HG02852 (cell line): ENCODE measurements around the gene FOXS1.

ENCODE experiments used
- ATAC-seq: cut with Tn5 transposase; IDR thresholded peaks from one replicate; pipeline ENCODE4 v1.9.1; 2021; ENCODE audit warnings: mild to moderate bottlenecking, moderate library complexity; ENCODE audit not compliant: unreplicated experiment

Gene FOXS1

DNA sequence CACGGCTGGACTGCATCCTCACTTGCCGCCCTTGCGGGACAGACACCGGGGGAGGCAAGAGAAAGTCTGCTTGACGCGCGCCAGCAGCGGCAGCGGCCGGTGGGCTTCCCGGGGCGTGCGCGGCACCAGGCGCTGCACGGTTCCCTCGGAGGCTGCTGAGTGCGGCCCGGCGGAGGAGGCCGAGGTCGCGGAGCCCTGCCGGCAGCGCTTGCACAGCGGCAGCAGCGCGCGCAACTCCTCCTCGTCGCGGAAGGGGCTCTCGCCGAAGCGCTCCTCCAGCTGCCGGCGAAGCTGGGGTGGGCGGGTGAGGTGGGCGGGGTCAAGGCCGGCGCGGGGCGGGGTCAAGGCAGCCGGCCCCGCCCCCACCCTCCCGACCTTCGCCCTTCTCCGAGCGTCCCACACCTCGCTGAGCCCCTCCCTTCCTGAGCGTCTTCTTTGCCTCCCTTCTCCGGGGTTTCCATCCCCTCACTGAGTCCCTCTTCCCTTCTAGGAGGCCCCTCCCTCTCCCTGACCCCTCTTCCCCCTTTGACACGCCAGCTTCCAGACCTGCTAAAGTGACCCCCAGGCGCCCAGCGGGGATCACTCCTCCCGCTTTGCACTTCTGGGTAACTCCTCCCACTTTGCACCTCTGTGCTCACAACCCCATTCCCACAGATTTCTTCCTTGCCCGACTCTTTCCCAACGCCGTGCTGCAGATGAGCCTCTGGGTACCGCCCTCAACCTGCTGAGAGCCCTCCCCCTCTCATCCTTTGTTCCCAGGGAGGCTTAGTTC lies 16.2 kb upstream of the FOXS1 start:
- no peak for ATAC-seq

GRCh38 chr20:31861135-31861384 lies 15.7 kb upstream of the FOXS1 start:
- ATAC-seq: no peak

- no peak for ATAC-seq
Observed at GRCh38 chr20:31860390-31861134, 15.2 kb upstream of the FOXS1 start.

DNA sequence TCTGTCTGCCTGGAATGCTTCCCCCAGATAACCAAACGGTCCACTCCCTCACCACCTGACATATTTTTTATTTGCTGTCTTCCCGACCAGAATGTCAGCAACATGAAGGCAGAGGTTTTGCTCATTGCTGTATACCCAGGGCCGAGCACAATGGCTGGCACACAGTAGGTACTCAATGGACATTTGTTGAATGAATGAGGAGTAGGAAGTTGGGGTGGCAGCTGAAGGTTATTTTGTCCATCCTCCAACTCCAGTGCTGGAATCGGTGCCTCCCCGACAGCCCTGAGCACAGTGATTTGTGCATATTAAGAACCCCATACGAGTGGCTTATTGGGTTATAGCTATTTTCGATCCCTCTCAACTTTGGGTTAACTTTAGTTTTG lies 14.6 kb upstream of the FOXS1 start:
- no peak for ATAC-seq

GRCh38 chr20:31859266-31859997 lies 14.0 kb upstream of the FOXS1 start:
- ATAC-seq: no peak

- no peak for ATAC-seq
Observed at GRCh38 chr20:31858760-31859083, 13.3 kb upstream of the FOXS1 start.

DNA sequence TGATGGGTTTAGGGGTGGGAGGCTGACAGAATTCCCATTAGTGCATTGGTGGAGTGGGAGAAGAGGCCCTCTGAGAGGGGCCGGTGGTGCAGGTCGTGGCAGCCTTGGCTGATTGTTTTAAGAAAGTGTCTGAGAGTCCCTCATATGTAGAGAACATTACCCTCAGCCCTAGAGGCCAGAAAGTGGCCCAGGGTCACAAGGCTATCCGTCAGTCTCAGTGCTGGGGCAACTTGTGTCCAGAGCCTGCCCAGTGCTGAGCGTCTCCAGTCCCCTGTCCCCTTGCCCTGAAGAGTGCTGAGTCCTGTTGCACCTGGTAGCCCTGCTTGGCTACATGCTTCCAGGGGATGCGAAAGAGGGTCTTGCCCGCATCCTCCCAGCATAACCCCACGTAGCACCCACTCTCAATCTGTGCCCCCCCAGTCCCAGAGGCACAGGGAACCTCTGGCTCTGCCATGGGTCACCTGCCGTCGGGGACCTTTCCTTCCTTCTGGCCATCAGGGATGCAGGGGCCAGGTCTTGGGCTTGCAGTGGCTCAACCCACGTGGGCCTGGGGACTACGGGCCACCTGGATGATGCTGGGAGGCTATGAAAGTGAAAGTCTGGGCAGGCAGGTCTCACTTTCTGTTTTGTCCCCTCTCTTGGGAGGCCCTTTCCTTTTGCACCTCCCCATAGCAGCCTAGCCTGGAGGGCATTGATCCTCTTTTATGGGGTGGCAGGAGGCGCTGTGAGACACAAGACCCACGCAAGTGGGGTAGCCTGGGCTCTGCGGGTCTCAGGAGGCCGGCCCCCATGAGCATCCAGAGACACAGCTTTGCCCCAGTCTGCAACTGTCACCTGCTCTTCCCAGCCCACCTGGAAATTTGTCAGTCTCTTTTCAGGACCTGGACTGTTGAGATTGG lies 12.7 kb upstream of the FOXS1 start:
- peak; percentile 73 for ATAC-seq

DNA sequence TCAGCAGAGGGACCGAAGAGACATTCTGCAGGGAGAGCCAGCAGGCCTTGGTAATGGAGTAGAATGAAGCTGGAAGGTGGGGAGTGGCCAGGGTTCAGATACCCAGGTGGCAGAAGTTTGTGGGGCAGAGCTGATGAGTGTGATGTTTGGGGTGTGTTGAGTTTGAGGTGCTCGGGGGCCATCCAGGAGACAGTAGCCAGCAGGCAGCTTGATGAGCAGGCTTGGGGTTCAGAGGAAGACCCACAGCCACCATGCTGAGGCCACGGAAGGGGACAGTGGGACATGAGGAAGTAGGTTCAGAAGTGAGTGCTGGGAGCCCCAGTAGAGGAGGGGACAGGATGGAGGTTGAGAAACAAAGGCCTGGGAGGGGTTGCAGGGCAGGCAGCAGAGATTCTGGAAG lies 11.1 kb upstream of the FOXS1 start:
- ATAC-seq: no peak

GRCh38 chr20:31853481-31853880 lies 8.1 kb upstream of the FOXS1 start:
- ATAC-seq: no peak

DNA sequence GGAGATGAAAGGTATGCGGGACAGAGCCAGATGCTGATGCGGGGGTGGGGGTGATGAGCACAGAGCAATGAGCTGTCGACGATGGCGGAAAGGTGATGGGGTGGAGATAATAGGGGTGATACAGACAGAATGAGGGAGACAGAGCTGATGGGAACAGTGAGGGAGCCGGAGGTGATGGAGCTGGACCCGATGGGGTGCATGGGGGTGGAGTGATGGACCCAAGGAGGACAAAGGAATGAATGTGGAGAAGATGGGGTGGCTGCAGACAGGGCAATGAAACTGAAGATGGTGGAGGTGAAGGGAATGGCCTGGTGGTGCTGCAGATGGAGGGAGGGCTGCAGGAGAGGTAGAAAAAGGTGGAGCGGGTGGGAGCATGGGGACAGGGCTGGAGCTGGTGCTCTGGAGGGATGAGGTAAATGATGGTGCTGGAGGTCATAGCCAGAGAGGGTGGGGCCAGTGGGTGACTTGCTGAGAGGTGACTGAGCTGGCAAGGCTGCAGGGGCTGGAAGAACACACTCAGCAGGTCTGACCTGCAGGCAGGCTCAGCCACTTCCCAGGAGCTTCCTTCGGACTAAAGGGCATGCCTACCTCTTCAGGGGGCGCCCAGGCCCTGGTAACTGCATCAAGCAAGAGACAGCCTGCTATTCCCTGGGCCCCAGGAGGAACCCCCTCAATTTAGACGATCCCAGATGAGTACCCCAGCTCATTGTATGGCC lies 6.0 kb upstream of the FOXS1 start:
- ATAC-seq: no peak

DNA sequence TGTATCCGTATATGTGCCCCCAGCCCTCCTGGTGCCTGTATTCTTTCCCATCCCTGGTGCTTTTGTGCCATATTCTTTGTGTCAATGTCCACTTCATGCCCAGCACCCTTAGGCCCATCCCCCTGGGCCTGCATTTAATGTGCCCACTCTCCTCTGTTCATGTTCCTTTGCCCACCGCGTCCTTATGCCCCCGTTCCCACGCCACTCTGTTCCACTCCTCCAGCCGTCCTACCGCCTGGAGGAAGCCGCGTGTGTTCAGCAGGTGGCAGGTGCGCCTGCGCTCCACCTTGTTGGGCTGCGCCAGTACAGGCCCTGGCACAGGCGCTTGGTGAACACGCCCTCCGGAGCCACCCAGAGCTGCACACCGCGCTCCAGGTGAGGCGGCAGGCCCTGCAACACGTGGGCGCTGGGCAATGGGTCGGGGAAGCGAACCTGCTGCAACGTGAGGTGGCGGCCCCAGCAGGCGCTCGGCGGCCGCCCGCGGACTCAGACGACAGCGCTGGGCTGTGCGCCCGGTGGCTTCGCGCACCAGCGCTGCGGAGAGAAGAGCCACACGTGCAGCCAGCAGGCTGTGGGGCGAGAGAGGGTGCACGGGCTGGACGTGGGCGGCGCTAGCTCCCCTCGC lies 4.0 kb upstream of the FOXS1 start:
- no peak for ATAC-seq

GRCh38 chr20:31848088-31848999 lies 2.9 kb upstream of the FOXS1 start:
- ATAC-seq: no peak

DNA sequence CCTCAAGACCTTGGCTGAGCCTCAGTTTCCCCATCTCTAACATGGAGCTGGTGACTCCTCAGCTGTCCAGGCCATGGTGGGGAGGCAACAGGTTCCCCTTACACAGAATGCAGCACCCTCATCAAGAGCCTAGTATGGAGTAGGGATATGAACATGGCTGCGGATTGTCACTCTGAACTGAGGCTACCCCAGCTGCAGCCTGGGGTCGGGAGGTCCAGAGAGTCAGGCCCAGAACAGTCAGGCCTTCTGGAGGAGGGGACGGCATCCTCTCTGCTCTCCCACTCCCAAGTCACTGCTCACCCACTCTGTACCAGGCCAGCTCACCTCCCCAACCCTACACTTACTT lies 1.4 kb upstream of the FOXS1 start:
- no peak for ATAC-seq

- no peak for ATAC-seq
Observed at GRCh38 chr20:31844737-31845299, 586 bp downstream of the FOXS1 start.

GRCh38 chr20:31843881-31844280 lies 1.5 kb downstream of the FOXS1 start:
- no peak for ATAC-seq

DNA sequence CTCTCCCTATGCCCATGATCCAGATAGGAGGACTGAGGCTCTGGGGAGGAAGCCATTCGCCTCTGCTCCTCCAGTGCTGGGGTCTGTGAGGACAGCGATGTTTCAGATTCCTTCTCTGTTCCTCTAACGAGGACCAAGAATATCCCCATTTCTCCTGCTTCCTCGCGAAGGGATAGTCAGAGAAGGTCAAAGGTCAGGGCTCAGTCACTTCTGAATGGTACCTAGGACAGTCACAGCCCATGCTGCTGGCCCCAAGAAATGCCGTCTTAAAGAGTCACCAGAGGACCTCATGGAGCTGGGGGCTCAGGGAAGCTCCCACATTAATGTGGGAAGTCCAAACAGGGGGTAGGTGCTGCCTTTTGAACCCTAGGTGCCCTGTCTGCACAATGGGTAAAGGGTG lies 2.1 kb downstream of the FOXS1 start:
- ATAC-seq: no peak

GRCh38 chr20:31842471-31843157 lies 2.8 kb downstream of the FOXS1 start:
- ATAC-seq: no peak

GRCh38 chr20:31841928-31842327 lies 3.5 kb downstream of the FOXS1 start:
- ATAC-seq: no peak
